Esophagus (tissue), 2 donors: Measurements from ENCODE around the gene TMEM154. TPM values are rescaled to one million over a fixed set of nuclear protein-coding genes. Genes with fewer than 3 reads are reported as not detected.

Source experiments
- H3K27ac ChIP-seq, 2 donors: one replicate each; pipeline ENCODE4 v1.5.1; 2013; ENCODE audit warnings: low read depth in 2 of 2, mild to moderate bottlenecking in 2 of 2, inconsistent platforms in 1 of 2, low read length in 1 of 2, moderate library complexity in 1 of 2
- H3K27me3 ChIP-seq, 2 donors: one replicate each; pipeline ENCODE4 v1.6.1; 2013; ENCODE audit warnings: low read length in 2 of 2, control low read depth in 1 of 2, mild to moderate bottlenecking in 1 of 2; ENCODE audit not compliant: insufficient read depth in 2 of 2, control insufficient read depth in 1 of 2
- H3K36me3 ChIP-seq, 2 donors: one replicate each; pipeline ENCODE4 v1.6.1; 2013; ENCODE audit warnings: low read length in 1 of 2; ENCODE audit not compliant: control insufficient read depth in 2 of 2, insufficient read depth in 2 of 2
- H3K4me1 ChIP-seq, 2 donors: one replicate each; pipeline ENCODE4 v1.6.1; 2013; ENCODE audit warnings: low read length in 1 of 2; ENCODE audit not compliant: control insufficient read depth in 2 of 2, insufficient read depth in 2 of 2
- H3K4me3 ChIP-seq, 2 donors: one replicate each; pipeline ENCODE4 v1.5.1; 2013; ENCODE audit warnings: low read length in 2 of 2, mild to moderate bottlenecking in 2 of 2, low read depth in 1 of 2, moderate library complexity in 1 of 2
- H3K9me3 ChIP-seq, 2 donors: one replicate each; pipeline ENCODE4 v1.6.1; 2013; ENCODE audit warnings: mild to moderate bottlenecking in 2 of 2, low read depth in 1 of 2, low read length in 1 of 2, moderate library complexity in 1 of 2; ENCODE audit not compliant: control insufficient read depth in 2 of 2, insufficient read depth in 1 of 2
- WGBS, 2 donors: extraction: QIAGEN DNeasy Blood & Tissue Kit; methylation state at CpG; one replicate each; pipeline ENCODE4 v1.1.7; 2013; 5-methylcytosine and 5-hydroxymethylcytosine counted together
- polyA plus RNA-seq, 2 donors: library from polyadenylated mRNA; stranded (reverse); fragments of 200-250 nt; gene quantifications; one replicate each; pipeline ENCODE4 v1.2.3, GENCODE V29; 2013
- donor health status: healthy with polysubstance abuse.
- donor health status: Bipolar disorder and iron deficiency.

The TMEM154 gene
- polyA plus RNA-seq = 10 to 100 TPM; 17.7 to 24.2 TPM

- Histone ChIP-seq H3K27me3 (no peaks in the 10 kb centered on the region), H3K4me3 (peak within 1 kb of the TSS; percentile 71 to 79), H3K4me1 (peaks cover 2 to 7% of the 10 kb centered on the region in 2 donors), H3K9me3 (no peaks in the 10 kb centered on the region), H3K27ac (peak within 1 kb of the TSS; percentile 88 to 99), H3K36me3 (peaks cover 0 to 4% of the 10 kb centered on the region in 2 donors)
- WGBS, 2 donors = 3% methylated on average over 32 of the region's 32 CpGs
Measured at GRCh38 chr4:152679414-152680281, at the start of gene TMEM154. Gene TMEM154 (minus strand): TSS chr4:152679997. CDS start chr4:152679933, 64 bp downstream.

- H3K9me3 ChIP-seq = no peaks in the 10 kb centered on the region
- no peak overlapping the region for H3K4me3 ChIP-seq
- peak overlapping the region in 1 of 2 donors; percentile 75 for H3K27ac ChIP-seq
- H3K27me3 ChIP-seq = no peaks in the 10 kb centered on the region
- no peaks in the 10 kb centered on the region for H3K4me1 ChIP-seq
- no peaks in the 10 kb centered on the region for H3K36me3 ChIP-seq
- 22% methylated on average over 2 of the region's 2 CpGs for WGBS, 2 donors
Measured at GRCh38 chr4:152729466-152729865, 49.7 kb upstream of the TMEM154 start.

- WGBS, 2 donors = 92 to 100% methylated on average over 1 of the region's 1 CpG
- Histone ChIP-seq H3K4me1 (no peaks in the 10 kb centered on the region), H3K9me3 (no peaks in the 10 kb centered on the region), H3K27me3 (no peaks in the 10 kb centered on the region), H3K4me3 (no peak overlapping the region), H3K36me3 (no peaks in the 10 kb centered on the region), H3K27ac (no peak overlapping the region)
Measured at GRCh38 chr4:152728343-152728742, 48.5 kb upstream of the TMEM154 start.

- H3K4me1 ChIP-seq = no peaks in the 10 kb centered on the region
- no peak overlapping the region for H3K27ac ChIP-seq
- H3K36me3 ChIP-seq = no peaks in the 10 kb centered on the region
- 47 to 54% methylated on average over 1 of the region's 1 CpG for WGBS, 2 donors
- no peak overlapping the region for H3K4me3 ChIP-seq
- no peaks in the 10 kb centered on the region for H3K9me3 ChIP-seq
- no peaks in the 10 kb centered on the region for H3K27me3 ChIP-seq
Measured at GRCh38 chr4:152727784-152728183, 48.0 kb upstream of the TMEM154 start.

GRCh38 chr4:152724494-152724893 is 44.7 kb upstream of the TMEM154 start:
- no peaks in the 10 kb centered on the region for H3K27me3 ChIP-seq
- no peaks in the 10 kb centered on the region for H3K36me3 ChIP-seq
- no peak overlapping the region for H3K4me3 ChIP-seq
- no peak overlapping the region for H3K27ac ChIP-seq
- H3K4me1 ChIP-seq = no peaks in the 10 kb centered on the region
- H3K9me3 ChIP-seq = no peaks in the 10 kb centered on the region
- 73 to 74% methylated on average over 5 of the region's 5 CpGs for WGBS, 2 donors

GRCh38 chr4:152723236-152723635 is 43.4 kb upstream of the TMEM154 start:
- WGBS, 2 donors = 57 to 62% methylated on average over 3 of the region's 3 CpGs
- H3K36me3 ChIP-seq = no peaks in the 10 kb centered on the region

GRCh38 chr4:152719801-152720556 is 40.2 kb upstream of the TMEM154 start:
- Histone ChIP-seq H3K4me3 (no peak overlapping the region), H3K36me3 (no peaks in the 10 kb centered on the region), H3K27me3 (no peaks in the 10 kb centered on the region), H3K27ac (peak overlapping the region; percentile 90), H3K9me3 (peaks cover 0 to under 1% of the 10 kb centered on the region in 2 donors), H3K4me1 (peaks cover 0 to under 1% of the 10 kb centered on the region in 2 donors)
- 48 to 57% methylated on average over 24 of the region's 24 CpGs for WGBS, 2 donors

More at GRCh38 chr4:152723236-152723635, 43.4 kb upstream of the TMEM154 start:
- H3K27ac ChIP-seq = no peak overlapping the region
- no peaks in the 10 kb centered on the region for H3K9me3 ChIP-seq
- H3K4me3 ChIP-seq = no peak overlapping the region
- no peaks in the 10 kb centered on the region for H3K27me3 ChIP-seq
- no peaks in the 10 kb centered on the region for H3K4me1 ChIP-seq

- Histone ChIP-seq H3K4me1 (peaks cover 0 to 2% of the 10 kb centered on the region in 2 donors), H3K36me3 (no peaks in the 10 kb centered on the region), H3K4me3 (no peak overlapping the region), H3K27ac (peak overlapping the region; percentile 65 to 90), H3K27me3 (no peaks in the 10 kb centered on the region), H3K9me3 (peaks cover 0 to 2% of the 10 kb centered on the region in 2 donors)
- WGBS, 2 donors = 35 to 55% methylated on average over 1 of the region's 1 CpG
Measured at GRCh38 chr4:152719291-152719690, 39.5 kb upstream of the TMEM154 start.

- Histone ChIP-seq H3K36me3 (no peaks in the 10 kb centered on the region), H3K27me3 (no peaks in the 10 kb centered on the region), H3K9me3 (peaks cover 0 to 2% of the 10 kb centered on the region in 2 donors), H3K4me3 (no peak overlapping the region), H3K4me1 (peaks cover 0 to 2% of the 10 kb centered on the region in 2 donors), H3K27ac (peak overlapping the region in 1 of 2 donors; percentile 49)
- WGBS, 2 donors = 94 to 95% methylated on average over 6 of the region's 6 CpGs
Measured at GRCh38 chr4:152715076-152715475, 35.3 kb upstream of the TMEM154 start.
